Stimulated activated CD8-positive, alpha-beta memory T cell treated with anti-CD3 and anti-CD28 coated beads, Interleukin-15, amount 100 ng/mL, for 1 hour (primary cell): Measurements from ENCODE around the gene KRTAP12-1.
"Not testable (repeated sequence)": the region's sequence is repeated elsewhere in the genome, so short reads cannot be mapped to it uniquely, and the experiment has no call there.

Source experiments
- DNase-seq: peaks from one replicate; pipeline ENCODE4 v3.0.0-alpha.2; 2020; ENCODE audit warnings: low read depth

Gene KRTAP12-1

GRCh38 chr21:44697811-44698734 lies 16.1 kb upstream of the KRTAP12-1 start:
- DNase-seq, result no peak

- not testable (repeated sequence) for DNase-seq
Measured at GRCh38 chr21:44697172-44697810, 15.3 kb upstream of the KRTAP12-1 start, which contains the start of gene KRTAP10-12. TSS of gene KRTAP10-12 (plus strand) at chr21:44697172. CDS start at chr21:44697202, 30 bp downstream.

- DNase-seq, result no peak
Measured at GRCh38 chr21:44696572-44696971, 14.6 kb upstream of the KRTAP12-1 start.

- DNase-seq, result no peak
Measured at GRCh38 chr21:44695641-44696040, 13.7 kb upstream of the KRTAP12-1 start.

GRCh38 chr21:44695184-44695583 lies 13.2 kb upstream of the KRTAP12-1 start:
- DNase-seq, result no peak

GRCh38 chr21:44694776-44695175 lies 12.8 kb upstream of the KRTAP12-1 start:
- no peak for DNase-seq

GRCh38 chr21:44692798-44693512 lies 11.0 kb upstream of the KRTAP12-1 start:
- DNase-seq, result no peak

GRCh38 chr21:44691686-44692085 lies 9.7 kb upstream of the KRTAP12-1 start:
- DNase-seq, result no peak

- DNase-seq, result not testable (repeated sequence)
Measured at GRCh38 chr21:44689740-44690139, 7.8 kb upstream of the KRTAP12-1 start.

GRCh38 chr21:44687671-44688070 lies 5.7 kb upstream of the KRTAP12-1 start:
- DNase-seq, result no peak

- DNase-seq, result no peak
Measured at GRCh38 chr21:44686843-44687561, 5.0 kb upstream of the KRTAP12-1 start.

- no peak for DNase-seq
Measured at GRCh38 chr21:44686000-44686781, 4.2 kb upstream of the KRTAP12-1 start.

- DNase-seq, result not testable (repeated sequence)
Measured at GRCh38 chr21:44685050-44685449, 3.1 kb upstream of the KRTAP12-1 start.

- no peak for DNase-seq
Measured at GRCh38 chr21:44684483-44684882, 2.5 kb upstream of the KRTAP12-1 start.

GRCh38 chr21:44684077-44684476 lies 2.1 kb upstream of the KRTAP12-1 start:
- no peak for DNase-seq

- no peak for DNase-seq
Measured at GRCh38 chr21:44682580-44683151, 703 bp upstream of the KRTAP12-1 start.

- DNase-seq, result no peak
Measured at GRCh38 chr21:44681152-44681551, 811 bp downstream of the KRTAP12-1 start.

- DNase-seq, result no peak
Measured at GRCh38 chr21:44677881-44678280, 4.1 kb downstream of the KRTAP12-1 start.

- no peak for DNase-seq
Measured at GRCh38 chr21:44671911-44672310, 10.1 kb downstream of the KRTAP12-1 start.

- no peak for DNase-seq
Measured at GRCh38 chr21:44670642-44671432, 11.1 kb downstream of the KRTAP12-1 start.
